Measurements from ENCODE around the gene TRIM40. TPM values are rescaled to one million over a fixed set of nuclear protein-coding genes. Genes with fewer than 3 reads are reported as not detected.
"Not testable (repeated sequence)": the region's sequence is repeated elsewhere in the genome, so short reads cannot be mapped to it uniquely, and the experiment has no call there.

The TRIM40 gene
- polyA plus RNA-seq, 1 donor = not detected

DNA sequence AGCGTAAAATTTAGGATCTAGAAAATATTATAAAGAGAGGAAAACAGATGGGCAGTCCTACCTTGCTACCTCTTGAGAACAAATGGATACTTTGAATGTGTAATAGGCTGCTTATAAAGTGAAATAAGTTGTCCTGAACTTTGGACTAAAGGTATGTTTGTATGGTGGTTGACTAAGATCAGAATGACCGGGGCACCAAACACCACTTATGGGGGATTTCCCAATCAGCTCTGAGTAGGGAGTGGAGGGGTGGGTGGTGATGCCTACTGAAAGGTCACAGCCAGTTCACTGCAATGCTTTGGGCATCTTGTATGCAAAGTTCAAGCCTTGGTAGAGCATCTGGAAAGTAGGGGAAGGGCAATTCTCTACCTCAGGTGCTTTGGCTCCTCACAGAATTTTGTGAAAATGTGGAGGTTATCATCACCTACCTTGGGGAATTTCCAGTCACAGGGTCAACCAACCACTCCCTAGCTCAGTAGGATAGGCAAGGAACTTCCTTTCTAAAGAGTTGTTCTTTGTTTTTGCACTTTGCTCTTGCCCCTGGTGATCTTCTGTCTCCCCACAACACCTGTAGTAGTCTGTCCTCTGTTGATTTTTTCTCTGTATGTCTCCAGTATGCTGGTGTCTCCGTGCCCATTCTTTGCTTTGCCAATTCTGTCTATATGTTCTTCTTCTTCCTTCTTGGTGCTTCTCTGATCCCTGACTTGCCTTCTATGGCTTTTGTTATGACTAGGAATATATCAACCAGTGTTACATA, 22.8 kb upstream of the TRIM40 start, which contains the start of gene TRIM31:
TRIM31 (minus strand) TSS at position 88 of the 757 bp plus-strand sequence. CDS start 285 bp downstream, outside the sequence.
- DNase-seq (ENCODE audit: low read depth) = no peak

DNA sequence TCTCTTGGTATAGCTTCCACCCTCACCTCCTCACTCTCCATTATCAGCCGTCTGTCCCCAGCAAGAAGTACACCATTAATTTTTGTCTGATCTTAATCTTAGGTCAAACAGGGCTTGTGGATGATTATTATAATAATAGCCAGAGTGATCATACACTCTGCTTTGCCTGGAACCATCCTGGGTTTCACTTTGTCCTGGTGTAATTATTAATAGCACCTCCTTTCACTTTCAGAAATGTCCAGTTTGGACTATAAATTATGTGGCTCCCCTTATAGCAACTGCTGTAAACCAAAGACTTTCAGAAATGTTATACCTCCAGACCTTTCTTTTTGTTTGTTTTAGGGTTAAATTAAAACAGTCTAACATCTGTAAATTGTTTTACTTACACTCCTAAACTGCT, 22.1 kb upstream of the TRIM40 start:
- no peak for DNase-seq (ENCODE audit: low read depth)

DNA sequence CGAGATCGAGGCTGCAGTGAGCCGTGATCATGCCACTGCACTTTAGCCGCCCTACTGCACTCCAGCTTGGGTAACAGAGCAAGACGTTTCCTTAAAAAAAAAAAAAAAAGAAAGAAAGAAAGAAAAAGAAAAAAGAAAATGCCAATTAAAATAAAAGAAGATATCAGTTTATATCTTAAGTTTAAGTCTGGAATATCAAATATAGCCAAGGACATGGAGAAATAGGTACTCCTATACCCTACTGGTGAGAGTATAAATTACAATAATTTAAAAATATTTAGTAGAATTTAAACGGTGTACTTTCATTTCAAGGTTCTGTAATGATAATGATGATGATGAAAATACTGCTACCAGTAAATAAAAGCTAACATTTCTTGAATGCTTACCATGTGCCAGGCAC, 19.2 kb upstream of the TRIM40 start:
- no peak for DNase-seq (ENCODE audit: low read depth)

DNA sequence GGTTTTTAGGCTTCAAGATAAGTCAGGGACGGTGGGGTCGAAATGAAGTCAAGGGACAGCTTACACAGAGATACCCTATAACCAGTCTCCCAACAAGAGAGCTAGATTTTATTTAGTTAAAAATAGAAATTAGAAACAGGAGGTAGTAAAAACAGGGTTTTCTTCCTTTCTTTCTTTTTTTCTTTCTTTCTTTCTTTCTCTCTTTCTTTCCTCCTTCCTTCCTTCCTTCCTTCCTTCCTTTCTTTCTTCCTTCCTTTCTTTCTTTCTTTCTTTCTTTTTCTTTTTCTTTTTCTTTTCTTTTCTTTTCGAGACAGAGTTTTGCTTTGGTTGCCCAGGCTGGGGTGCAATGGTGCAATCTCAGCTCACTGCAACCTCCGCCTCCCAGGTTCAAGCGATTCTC, 17.2 kb upstream of the TRIM40 start:
- not testable (repeated sequence) for DNase-seq (ENCODE audit: low read depth)

DNA sequence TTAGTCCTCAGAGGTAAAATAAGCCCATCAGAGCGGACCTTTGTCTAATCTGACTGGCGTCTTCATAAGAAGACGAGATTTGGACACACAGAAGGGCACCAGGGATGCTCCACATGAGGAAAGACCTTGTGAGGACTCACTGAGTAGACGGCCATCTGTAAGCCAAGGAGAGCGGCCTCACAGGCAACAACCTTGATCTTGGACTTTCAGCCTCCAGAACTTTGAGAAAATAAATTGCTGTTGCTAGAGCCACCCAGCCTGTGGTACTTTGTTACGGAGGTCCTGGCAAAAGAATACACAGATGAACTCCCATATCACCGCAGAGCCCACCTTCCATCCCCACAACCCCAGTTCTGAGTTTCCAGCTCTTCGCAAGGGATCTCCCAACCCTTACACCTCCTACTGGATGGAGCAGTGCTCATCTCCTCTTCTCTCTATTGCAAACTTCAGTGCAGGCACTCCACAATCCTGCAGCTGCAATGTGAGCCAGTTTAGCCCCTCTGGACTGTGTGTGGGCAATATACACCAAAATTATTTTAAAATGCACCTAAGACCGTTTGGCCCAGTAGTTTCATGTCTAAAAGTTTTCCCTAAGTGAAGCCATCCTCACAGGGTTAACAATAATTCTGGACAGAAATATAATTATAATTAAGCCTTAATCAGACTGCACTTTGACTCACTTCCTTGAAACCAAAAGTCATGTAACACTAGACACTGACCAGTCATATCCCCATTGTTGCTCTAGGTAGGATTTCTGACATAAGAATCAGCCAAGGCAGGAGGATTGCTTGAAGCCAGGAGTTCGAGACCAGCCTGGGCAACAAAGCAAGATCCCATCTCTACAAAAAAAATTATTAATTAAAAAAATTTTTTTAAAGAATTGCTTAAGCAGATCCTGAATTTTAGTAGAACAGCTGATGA, 14.2 kb upstream of the TRIM40 start:
- DNase-seq (ENCODE audit: low read depth) = no peak

DNA sequence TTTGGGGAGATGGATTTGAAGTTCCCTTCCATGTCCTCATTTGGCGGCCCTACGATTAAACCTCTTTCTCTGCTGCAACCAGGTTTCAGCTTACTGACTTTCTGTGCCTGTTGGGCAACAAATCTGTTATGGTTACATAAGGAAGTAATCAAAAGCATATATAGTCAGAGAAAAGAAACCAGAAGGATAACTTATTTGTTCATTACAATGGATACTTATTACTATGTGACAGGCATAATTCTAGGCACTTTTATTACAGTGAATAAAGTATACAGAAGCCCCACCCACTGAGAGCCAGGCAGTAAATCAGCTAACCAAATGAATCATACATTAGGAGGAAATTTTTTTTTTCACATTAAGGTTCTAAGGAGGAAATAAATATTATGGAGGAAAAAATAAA, 13.4 kb upstream of the TRIM40 start:
- no peak for DNase-seq (ENCODE audit: low read depth)

DNA sequence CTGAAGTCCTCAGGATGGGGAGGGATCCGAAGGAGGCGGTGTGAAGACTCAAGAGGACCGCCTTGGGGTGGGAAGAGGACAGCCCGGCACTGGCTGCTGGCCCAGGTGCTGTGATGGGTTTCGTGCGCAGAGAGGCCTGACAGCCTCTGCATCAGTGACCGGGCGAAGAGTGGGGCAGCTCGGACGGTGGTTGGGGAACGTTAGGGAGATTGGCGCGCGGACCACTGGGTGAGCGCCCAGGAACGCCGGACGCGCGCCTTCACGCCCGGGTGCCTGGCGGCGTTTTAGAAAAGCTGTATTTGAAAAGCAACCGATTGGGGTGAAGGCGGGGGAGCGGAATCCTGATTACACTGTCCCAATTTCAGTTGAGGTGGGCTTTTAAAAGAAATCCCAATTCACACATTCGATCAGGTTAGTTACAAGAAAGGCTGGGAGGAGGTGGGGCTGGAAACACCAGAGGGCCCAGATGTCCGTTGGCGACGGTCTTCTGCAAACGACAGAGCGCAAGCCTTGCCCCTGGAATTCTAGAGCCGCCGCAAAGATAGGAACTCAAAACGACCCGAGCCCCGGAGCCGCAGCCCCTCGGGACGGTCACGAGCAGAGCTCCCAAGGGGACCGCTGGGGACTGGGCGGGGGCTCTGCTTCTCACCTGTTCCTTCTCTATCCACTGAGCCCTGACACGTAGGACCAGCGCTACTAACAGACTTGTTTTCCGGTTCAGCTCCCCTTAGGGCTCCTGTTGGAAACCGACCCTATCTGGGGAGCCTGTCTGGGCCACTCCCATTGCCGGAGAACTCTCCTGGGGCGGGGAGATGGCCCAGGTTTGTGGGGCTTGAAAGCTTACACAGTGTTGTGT, 8.5 kb upstream of the TRIM40 start:
- no peak for DNase-seq (ENCODE audit: low read depth)

DNA sequence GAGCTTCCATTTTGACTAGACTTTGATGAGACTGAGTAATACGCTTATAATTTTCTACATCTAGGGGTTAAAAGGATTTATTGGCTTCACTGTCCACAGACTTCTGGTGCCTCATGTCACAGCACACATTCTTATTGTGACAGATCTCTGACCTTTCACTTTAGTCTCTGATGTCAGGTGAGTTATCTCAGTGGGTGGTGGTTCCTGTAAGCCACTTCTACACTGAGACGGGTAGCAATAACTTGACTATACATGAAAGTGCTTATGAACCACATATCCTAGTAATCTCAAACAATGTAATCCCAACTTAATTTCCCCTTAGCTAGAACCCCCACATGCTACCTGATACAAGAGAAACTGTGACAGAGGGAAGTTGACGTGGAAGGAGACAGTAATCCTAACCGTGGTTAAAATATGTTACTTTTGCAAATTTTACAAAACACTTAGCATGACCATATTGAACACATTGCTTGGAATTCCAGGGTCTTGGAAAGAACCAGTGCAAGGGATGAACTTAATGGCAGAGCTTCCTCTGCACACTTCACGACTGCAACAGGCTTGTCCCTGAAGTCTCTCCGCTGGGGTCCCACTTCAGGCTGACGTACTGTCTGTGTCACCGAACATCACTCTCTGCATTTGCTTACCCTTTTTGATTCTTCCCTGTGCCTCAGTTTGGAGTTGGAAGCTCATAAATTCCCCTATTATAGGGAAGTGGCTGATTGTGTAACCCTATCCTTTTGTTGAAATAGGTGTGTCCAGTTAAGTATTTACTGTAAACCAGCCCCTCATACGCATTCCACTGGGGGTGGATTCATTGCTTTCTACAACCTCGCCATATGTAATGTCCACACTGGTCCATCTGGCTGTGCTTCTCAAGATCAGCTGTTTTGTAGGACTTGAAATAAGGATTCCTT, 6.4 kb upstream of the TRIM40 start:
- no peak for DNase-seq (ENCODE audit: low read depth)

DNA sequence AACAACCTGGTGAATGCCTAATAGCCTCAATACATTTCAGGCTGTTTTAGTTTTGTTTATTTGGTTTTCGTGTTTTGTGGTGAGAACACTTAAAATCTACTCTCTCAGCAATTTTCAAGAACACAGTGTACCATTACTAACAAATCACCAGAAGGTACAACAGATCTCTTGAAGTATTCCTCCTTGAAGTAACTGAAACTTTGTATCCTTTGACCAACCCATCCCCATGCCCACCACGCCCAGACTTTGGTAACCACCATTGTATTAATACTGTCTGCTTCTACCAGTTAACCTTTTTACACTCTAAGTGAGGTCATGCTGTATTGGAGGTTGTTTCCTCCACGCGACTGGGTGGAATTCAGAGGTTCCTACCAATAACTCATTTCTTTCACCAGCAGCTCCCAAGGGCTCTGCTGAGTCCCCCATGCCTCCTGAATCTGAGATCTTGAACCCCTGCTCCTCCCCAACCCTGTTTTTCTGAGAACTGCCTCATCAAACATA, 5.7 kb upstream of the TRIM40 start:
- DNase-seq (ENCODE audit: low read depth) = no peak

DNA sequence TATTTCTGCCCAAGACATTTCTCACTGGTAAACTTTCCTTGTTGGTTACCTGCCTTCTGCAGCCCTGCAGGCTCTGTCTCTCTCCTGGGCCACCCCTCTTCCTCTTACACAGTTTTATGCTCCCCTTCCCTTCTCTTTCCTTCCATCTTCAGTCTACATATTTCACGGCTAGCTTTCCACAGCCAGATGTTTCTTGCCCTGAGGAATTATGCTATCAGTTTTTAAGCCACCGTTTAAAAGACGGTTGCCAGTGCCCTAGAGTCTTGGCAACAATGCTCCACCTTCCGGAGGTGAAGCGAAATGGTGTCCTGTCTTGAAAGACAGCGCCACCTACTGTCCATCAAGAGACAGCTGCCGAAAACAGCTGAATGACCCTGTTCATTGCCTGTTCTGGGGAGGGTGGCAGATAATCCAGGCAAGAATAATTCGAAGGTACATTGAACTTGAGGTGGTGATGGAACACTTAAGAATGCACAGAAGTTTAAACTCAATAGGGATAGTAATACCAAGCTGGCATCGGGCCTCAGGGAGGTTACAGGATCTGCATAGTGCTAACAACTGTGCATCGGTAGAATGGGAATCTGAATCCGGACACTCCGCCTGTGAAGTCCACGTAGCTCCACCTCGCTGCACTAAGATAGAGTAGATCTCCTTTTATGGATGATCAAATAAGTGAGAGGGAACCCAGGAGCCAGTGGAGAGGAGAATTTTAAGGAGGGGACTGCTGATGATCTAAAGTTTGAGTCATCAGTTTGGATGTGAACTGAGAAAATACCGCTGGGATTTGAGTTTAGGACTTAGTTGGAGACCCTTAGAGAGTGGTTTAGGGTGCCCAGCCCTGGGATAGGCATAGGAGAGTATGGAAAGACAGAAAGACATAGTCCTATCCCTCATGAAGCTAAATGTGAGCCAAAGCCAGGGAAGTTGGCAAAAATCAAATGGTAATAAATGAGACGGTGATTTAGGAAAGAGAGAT, 4.8 kb upstream of the TRIM40 start:
- peak; percentile 66 for DNase-seq (ENCODE audit: low read depth)

DNA sequence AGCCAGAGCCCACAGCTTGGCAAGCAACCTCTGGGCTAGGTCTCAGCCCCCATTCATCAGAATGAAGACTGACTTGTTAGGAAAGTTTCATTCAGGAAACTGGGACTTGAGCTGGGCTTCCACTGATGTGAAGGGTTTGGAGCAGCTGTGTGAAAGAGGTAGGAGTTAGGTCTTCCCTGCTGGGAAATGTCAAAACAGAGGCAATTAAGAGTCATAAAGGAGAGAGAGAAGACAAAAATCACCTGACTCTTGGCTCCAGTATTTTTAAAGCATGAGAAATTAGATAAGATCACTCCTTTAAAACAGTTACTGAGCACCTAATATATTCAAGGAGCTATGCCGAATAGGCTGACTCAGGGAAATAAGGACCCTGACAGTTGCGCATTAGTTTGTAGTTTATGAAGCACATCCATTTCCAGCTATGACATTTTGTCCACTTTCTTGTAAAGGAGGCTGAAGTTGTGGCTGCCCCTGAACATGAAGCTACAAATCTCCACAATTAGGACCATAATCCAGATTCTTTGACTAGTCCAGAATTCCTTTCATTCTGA, 3.9 kb upstream of the TRIM40 start:
- DNase-seq (ENCODE audit: low read depth) = no peak

DNA sequence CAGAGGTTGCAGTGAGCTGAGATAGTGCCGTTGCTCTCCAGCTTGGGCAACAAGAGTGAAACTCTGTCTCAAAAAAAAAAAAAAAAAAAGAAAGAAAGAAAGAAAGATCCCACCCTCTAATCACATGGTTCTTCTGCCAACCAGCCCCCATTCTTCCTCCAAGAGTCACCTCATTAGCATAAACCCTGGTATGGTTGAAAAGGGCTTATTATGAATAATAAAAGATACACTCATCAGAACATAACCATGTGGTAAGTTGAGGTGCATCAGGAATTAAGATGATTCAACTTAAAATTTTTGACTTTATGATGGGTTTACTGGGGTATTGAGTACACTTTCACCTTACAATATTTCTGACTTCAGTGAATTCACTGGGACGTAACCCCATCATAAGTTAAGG, 793 bp upstream of the TRIM40 start:
- DNase-seq (ENCODE audit: low read depth) = no peak

DNA sequence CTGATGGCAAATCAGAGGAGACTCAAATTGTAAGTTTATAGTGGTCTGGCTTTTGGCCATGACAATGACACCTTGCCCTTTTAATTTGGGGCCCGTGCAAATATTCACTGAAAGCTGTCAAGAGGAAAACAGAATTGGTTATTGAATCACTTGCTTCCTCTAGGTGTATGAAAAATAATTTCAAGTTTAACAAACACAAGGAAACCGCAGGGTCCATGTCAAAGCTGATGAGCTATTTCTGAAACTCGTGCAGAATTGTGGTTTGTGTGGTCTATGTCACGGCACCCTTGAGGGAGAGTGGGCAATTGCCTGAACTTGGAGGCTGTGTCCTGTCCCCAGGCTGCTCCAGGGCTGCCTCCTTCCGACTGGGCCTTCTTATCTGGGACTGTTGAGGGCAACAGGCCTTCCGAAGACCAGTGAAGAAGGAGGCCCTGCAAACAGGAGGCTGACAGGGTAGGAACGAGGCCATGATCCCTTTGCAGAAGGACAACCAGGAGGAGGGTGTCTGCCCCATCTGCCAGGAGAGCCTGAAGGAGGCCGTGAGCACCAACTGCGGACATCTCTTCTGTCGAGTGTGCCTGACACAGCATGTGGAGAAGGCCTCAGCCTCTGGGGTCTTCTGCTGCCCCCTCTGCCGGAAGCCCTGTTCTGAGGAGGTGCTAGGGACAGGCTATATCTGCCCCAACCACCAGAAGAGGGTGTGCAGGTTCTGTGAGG, 788 bp downstream of the TRIM40 start:
- DNase-seq (ENCODE audit: low read depth) = no peak

DNA sequence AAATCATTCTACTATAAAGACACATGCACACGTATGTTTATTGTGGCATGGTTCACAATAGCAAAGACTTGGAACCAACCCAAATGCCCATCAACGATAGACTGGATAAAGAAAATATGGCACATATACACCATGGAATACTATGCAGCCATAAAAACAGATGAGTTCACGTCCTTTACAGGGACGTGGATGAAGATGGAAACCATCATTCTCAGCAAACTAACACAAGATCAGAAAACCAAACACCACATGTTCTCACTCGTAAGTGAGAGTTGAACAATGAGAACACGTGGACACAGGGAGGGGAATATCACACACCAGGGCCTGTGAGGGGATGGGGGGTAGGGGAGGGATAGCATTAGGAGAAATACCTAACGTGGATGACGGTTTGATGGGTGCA, 4.3 kb downstream of the TRIM40 start:
- not testable (repeated sequence) for DNase-seq (ENCODE audit: low read depth)

DNA sequence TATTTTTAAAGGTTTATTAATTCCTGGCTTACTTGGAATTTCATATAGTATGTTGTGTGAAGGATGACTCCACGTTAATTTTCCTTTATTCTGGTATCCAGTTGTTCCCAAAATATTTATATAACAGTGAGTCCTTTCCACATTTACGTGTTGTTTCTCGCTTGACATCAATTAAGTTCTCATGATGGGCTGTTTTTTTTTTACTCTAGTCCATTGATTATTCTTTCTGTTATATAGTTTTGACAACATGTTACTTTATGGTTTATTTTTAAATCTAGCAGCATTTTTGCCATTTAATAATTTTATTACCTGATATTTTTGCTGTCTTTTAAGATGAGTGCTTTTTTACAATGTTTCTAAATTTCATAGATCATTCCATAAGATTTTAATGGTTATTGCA, 6.7 kb downstream of the TRIM40 start:
- DNase-seq (ENCODE audit: low read depth) = no peak

DNA sequence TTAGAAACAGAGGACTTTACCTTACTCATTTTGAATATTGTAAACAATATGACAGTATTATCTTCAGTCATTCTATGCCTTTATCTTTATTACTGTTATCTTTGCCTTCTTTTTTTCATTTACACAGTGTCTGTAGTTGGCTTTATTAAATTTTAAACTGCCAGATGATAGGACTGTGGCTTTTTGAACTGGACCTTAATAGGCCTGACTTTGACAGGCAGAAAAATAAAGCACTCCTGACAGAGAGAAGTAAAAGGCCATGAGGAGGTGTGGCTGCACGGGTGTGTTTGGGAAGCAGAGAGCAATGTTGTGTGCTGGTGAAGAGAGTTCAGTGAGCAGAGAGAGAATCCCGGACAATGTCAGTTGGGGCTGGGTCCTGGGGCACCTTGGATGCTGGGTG, 7.8 kb downstream of the TRIM40 start:
- DNase-seq (ENCODE audit: low read depth) = no peak

DNA sequence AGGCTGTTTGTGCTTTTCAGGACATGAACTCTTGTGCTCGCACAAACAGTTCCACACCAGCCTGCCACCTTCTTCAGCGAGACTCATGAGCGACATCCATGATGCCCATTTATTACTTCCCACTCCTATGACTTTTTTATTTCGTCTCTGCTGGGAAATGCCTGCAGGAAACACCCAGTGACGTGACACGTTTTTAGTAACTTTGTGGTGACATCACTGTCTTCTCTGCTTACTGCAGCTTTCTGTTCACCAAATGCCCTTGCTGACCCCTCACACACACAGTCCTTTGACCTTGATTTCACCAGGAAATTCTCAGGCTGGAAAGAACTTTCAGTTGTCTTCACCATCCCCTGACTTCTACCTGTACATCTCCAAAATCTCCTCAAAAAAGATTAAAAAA, 8.9 kb downstream of the TRIM40 start:
- DNase-seq (ENCODE audit: low read depth) = no peak

DNA sequence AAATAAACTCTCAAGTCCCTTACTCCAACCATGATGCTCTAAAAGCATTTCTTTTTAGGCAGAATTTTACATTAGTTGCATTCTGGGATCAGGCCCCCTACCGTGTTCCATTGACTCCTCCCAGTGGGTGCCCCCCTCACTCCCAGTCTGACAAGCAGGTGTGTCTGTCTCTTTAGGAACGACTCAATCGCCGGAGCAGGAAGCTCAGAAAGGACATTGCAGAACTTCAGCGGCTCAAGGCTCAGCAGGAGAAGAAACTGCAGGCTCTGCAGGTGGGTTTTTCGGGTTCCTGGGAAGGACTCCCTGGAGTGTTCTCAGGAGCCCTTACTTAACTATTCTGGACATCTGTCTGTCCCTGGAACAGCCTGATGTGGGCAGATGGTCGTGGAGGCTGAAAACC, 9.9 kb downstream of the TRIM40 start:
- DNase-seq (ENCODE audit: low read depth) = no peak
